ENCODE data around the gene PMS1.
"Not testable (repeated sequence)": the region's sequence is repeated elsewhere in the genome, so short reads cannot be mapped to it uniquely, and the experiment has no call there.

Gene PMS1

DNA sequence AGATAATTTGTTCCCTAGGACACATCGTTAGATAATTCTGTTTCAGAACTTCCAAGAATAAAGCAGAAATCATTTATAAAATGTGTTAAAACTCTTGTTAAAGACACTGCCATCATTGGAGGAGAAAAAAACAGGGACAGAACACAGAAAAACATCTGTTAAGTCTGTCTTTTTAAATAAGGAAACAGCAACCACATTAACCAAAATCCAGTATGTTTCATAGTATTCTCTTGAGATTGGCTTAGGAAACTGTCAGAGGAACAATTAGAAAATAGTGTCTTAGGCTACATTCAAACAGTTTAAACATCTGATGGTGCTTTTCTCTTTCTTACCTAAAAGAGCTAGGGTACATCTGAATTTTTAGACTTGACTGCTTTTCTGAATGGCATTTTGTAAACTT lies 81.6 kb downstream of the PMS1 start:
- DNase-seq (ENCODE audit: low read depth): no peak

- no peak for DNase-seq (ENCODE audit: low read depth)
Measured at GRCh38 chr2:189866296-189866695, 82.0 kb downstream of the PMS1 start.

DNA sequence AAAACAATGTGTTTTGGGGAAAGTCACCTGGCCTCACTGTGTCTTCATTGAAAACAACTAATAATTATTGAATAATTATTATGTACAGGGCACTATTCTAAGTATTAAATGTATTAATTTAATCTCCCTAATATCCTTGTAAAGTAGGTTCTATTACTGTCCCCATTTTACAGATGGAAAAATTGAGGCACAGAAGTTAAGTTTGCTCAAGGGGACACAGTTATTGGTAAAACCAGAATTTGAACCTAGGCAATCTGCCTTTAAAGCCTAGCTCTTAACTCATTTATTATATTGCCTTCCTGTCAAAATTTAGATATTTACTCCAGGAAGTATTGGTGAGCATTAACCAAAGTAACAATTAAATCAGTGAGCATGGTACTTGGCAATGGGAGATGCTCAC lies 84.6 kb downstream of the PMS1 start:
- no peak for DNase-seq (ENCODE audit: low read depth)

DNA sequence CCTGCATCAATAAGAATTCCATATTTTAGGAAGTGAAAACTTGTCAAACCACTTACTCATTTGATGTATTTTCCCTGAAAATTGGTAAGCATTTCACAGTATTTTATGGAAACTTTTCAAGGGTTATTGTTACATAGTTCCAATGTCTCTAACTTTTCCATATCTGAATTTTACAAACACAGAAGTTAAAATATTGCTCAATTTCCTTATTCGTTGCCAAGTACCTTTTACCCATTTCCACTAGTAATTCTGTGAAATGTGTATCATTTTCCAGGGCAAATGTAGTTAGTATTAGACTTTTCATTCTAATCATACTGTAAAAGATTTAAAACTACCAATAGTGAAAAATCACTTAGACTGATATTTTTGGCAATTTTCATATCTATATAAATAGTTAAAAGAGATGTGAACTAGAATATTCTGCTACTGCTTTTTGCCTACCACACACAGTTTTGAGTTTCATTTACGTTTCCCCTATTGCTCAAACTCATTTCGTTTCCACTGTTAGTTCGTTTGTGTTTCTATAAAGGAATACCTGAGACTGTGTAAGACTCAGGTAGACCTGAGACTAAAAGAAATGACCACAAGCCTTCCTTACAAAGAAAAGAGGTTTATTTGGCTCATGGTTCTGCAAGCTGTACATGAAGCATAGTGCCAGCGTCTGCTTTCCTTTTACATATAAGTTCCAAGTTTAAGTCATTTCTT lies 86.3 kb downstream of the PMS1 start:
- DNase-seq (ENCODE audit: low read depth): no peak

DNA sequence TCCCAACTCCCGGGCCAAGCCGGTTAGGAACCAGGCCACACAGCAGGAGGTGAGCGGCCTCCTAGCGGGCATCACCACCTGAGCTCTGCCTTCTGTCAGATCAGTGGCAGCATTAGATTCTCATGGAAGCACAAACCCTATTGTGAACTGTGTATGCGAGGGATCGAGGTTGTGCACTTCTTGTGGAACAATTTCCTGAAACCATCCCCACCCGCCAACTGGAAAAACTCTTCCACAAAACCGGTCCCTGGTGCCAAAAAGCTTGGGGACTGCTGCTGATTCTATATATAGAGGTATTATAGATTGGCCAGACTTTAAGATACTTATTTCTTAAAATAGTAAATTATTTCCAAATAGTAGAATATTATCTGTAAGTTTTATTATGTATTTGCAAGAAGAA lies 89.4 kb downstream of the PMS1 start:
- no peak for DNase-seq (ENCODE audit: low read depth)

GRCh38 chr2:189874586-189875320 lies 90.5 kb downstream of the PMS1 start:
- DNase-seq (ENCODE audit: low read depth): no peak

GRCh38 chr2:189876271-189876670 lies 92.0 kb downstream of the PMS1 start:
- DNase-seq (ENCODE audit: low read depth): no peak

DNA sequence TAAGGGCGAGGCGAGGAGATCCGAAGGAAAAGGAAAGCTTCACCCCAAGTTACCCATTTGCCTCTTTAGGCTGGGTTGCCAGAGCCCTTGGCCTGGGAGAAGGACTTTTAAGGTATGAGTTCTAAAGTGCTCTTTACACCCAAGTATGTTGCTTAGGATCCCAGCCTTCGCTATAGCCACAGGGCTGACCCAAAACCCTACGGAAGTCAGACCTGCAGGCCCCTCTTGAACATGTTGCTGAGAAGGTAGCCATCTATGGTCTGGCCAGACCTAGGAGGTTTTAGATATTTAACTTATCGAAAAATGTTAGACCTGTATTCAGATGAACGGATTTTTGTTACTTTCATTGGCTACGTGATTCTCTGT lies 95.4 kb downstream of the PMS1 start:
- no peak for DNase-seq (ENCODE audit: low read depth)

- no peak for DNase-seq (ENCODE audit: low read depth)
Measured at GRCh38 chr2:189880429-189880828, 96.2 kb downstream of the PMS1 start.

GRCh38 chr2:189880832-189881492 lies 96.7 kb downstream of the PMS1 start:
- DNase-seq (ENCODE audit: low read depth): no peak

DNA sequence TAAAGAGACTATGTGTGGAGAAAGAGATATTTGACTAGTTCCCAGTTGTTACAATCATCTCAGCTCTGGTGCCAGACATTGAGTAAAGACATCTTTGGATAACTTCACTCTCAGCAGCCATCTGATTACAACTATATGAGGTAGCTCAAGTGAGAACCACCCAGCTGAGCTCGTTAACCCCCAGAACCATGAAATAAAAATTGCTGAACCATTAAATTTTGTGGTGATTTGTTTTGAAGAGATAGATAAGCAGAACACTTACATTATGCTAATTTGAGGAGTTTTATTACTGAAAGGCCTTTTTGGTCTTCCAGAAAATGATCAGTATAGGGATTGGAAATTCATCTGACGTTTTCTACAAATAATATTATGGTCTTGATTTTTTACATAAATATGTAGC lies 101.1 kb downstream of the PMS1 start:
- no peak for DNase-seq (ENCODE audit: low read depth)

DNA sequence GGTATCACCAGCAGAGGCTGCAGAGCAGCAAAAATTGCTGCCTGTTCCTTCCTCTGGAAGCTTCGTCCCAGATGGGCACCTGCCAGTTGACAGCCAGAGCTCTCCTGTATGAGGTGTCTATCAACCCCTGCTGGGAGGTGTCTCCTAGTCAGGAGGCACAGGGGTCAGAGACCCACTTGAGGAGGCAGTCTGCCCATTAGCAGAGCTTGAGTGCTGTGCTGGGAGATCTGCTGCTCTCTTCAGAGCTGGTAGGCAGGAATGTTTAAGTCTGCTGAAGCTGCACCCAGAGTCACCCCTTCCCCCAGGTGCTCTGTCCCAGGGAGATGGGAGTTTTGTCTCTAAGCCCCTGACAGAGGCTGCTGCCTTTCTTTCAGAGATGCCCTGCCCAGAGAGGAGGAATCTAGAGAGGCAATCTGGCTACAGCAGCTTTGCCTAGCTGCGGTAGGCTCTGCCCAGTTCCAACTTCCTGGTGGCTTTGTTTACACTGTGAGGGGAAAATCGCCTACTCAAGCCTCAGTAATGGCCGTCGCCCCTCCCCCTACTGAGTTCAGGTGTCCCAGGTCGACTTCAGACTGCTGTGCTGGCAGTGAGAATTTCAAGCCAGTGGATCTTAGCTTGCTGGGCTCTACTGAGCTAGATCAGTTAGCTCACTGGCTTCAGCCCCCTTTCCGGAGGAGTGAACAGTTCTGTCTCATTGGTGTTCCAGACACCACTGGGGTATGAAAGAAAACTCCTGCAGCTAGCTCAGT lies 108.5 kb downstream of the PMS1 start:
- DNase-seq (ENCODE audit: low read depth): not testable (repeated sequence)

DNA sequence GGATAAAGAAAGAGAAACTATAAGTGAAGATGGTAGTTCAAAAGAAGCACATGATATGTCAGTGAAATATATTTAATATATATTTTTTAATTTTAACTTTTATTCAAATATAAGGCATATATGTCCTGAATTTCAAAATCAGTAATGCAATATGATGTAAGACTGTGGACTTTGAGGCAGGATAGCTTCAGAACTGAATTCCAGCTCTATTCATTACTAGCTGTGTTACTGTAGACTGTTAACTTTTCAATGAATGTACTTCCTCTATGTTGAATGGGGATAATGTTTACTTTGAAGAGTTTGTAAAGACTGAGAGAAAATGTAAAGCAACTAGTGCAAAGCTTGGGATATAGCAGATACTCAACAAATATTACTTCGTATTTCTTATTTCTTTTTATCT lies 112.6 kb downstream of the PMS1 start:
- no peak for DNase-seq (ENCODE audit: low read depth)

- no peak for DNase-seq (ENCODE audit: low read depth)
Measured at GRCh38 chr2:189899101-189899500, 114.9 kb downstream of the PMS1 start.

DNA sequence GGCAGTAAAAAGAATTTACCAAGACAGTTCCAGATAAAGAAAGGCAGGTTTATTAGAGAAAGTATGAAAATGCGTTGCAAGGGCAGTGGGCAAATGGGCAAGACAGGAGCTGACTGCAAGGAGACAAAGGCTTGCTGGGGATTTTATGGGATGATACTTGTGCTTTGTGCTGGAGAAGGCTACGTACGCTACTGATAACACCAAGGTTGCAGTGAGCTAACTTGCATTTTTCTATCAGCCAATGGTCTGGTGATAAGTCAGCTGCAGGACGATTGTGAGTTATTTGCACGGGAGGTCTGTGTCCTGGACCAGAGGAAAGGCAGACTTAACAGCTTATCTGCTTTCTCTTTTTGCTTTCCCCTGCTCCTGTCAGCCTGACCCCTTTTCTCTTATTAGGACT lies 116.5 kb downstream of the PMS1 start:
- no peak for DNase-seq (ENCODE audit: low read depth)

DNA sequence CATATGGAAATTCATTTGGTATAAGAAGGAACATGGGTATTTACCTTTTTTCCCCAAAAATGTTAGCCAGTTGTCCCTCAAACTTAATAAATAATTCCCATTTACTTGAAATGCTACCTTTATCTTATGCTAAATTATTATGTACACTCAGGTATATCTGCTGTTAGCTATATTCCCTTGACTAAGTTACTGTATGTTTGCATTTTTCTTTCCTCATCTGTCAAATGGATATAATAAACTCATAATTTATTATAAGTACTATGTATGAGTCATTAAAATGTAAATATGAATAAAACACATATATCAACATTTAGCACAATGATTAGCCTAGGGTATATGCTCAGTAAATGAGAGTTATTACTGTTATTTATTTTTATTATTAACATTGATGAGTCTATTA lies 117.4 kb downstream of the PMS1 start:
- no peak for DNase-seq (ENCODE audit: low read depth)

GRCh38 chr2:189913821-189914220 lies 129.6 kb downstream of the PMS1 start:
- no peak for DNase-seq (ENCODE audit: low read depth)

GRCh38 chr2:189916651-189917050 lies 132.4 kb downstream of the PMS1 start:
- DNase-seq (ENCODE audit: low read depth): no peak
